ENCODE data around the gene ZNF211. TPM values are rescaled to one million over a fixed set of nuclear protein-coding genes. Genes with fewer than 3 reads are reported as not detected.

The ZNF211 gene
- total RNA-seq, 1 experiment from 2014 or later: 12.9 TPM

GRCh38 chr19:57606931-57607330 lies 26.0 kb upstream of the ZNF211 start:
- no peaks in the 10 kb centered on the region for H3K4me1 ChIP-seq (ENCODE audit: insufficient read depth, low read length)
- H2AK5ac ChIP-seq (ENCODE audit: insufficient read length, low read length): no peak overlapping the region
- H3K4me2 ChIP-seq (ENCODE audit: insufficient read depth, insufficient read length, low read length): no peak overlapping the region
- no peak overlapping the region for H3K27ac Mint-ChIP-seq
- H3K27ac ChIP-seq (ENCODE audit: insufficient read length, low read depth, low read length): no peak overlapping the region
- H4K8ac ChIP-seq (replicated peaks; ENCODE audit: insufficient read length, low read depth, low read length): no peak overlapping the region
- H3K14ac ChIP-seq (ENCODE audit: insufficient read depth, low read length): no peak overlapping the region
- no peaks in the 10 kb centered on the region for H3K9me3 ChIP-seq (ENCODE audit: control insufficient read depth, low read depth, low read length)
- no peaks in the 10 kb centered on the region for H3K27me3 ChIP-seq (ENCODE audit: insufficient read depth, low read length)
- peaks cover 4% of the 10 kb centered on the region for H3K27me3 Mint-ChIP-seq (ENCODE audit: low read depth)
- no peaks in the 10 kb centered on the region for H3K23me2 ChIP-seq (ENCODE audit: insufficient read length, low read depth, low read length, poor library complexity, severe bottlenecking)
- no peak overlapping the region for H3K9ac ChIP-seq (ENCODE audit: extremely low read depth, insufficient read length, low read length)
- DNase-seq: no peak
- H2BK20ac ChIP-seq (ENCODE audit: low read depth, low read length, poor library complexity, severe bottlenecking): no peak overlapping the region
- no peak overlapping the region for H2BK5ac ChIP-seq (ENCODE audit: insufficient read length, low read length)
- H4K20me1 ChIP-seq (ENCODE audit: control insufficient read depth, insufficient read depth, insufficient read length): no peaks in the 10 kb centered on the region
- H3T11ph ChIP-seq (ENCODE audit: low read length): no peak overlapping the region
- no peak overlapping the region for H2BK15ac ChIP-seq (ENCODE audit: low read depth, low read length)
- H3K4ac ChIP-seq (ENCODE audit: low read depth, low read length): no peak overlapping the region
- no peak overlapping the region for H3K56ac ChIP-seq (ENCODE audit: insufficient read length, low read depth, low read length)
- H2BK12ac ChIP-seq (ENCODE audit: insufficient read length, low read depth, low read length): no peak overlapping the region
- H4K5ac ChIP-seq (ENCODE audit: insufficient read length, low read depth, low read length): no peak overlapping the region
- H3K9me3 Mint-ChIP-seq: peaks cover 4 to 45% of the 10 kb centered on the region in 2 experiments; a peak in 4 of 5 replicates
- no CpG with 5 or more reads among the region's 5 CpGs for WGBS (ENCODE audit: extremely low coverage, insufficient read length, low lambda C conversion rate)
- H3K4me1 Mint-ChIP-seq: no peaks in the 10 kb centered on the region
- no peak overlapping the region for H3K23ac ChIP-seq (ENCODE audit: insufficient read length, low read depth, low read length)
- H3K4me3 Mint-ChIP-seq: no peak overlapping the region
- TF ChIP-seq CTCF (conservative IDR thresholded peaks at IDR 0.05): no peak
- no peak overlapping the region for H4K91ac ChIP-seq (ENCODE audit: insufficient read length, low read depth, low read length)
- no peaks in the 10 kb centered on the region for H3K79me1 ChIP-seq (ENCODE audit: insufficient read depth, low read depth, low read length, poor library complexity, severe bottlenecking)
- H2AFZ ChIP-seq (ENCODE audit: low read length): no peak overlapping the region
- no peak overlapping the region for H3K18ac ChIP-seq (ENCODE audit: insufficient read length, low read depth, low read length)
- H2BK120ac ChIP-seq (ENCODE audit: low read depth, low read length, poor library complexity, severe bottlenecking): no peak overlapping the region
- H3K36me3 Mint-ChIP-seq (ENCODE audit: insufficient read depth in 1 of 3, low read depth in 3 of 3): peaks cover 50 to 60% (median 59%) of the 10 kb centered on the region in 3 experiments
- H3K79me2 ChIP-seq (ENCODE audit: insufficient read depth, low read length): no peaks in the 10 kb centered on the region
